Measurements from ENCODE around the gene WDR5B. TPM values are rescaled to one million over a fixed set of nuclear protein-coding genes. Genes with fewer than 3 reads are reported as not detected.
"Not testable (repeated sequence)": the region's sequence is repeated elsewhere in the genome, so short reads cannot be mapped to it uniquely, and the experiment has no call there.

The WDR5B gene
- total RNA-seq, 2 experiments from 2014 or later = 2.6 to 2.8 TPM

DNA sequence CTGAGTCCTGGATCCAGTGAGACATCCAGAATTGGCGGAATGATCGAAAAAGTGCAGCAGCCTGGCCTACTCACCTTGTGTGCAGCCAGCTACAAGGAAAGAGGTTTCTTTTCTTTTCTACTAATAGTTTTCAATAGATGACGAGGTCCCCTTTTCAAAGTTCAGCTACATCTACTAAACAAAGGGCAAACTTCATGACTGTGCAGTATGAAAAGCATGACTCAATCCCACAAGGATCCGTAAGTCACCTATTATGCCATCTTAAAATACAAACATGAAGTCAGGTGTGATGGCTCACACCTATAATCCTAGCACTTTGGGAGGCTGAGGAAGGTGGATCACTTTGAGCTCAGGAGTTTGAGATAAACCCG is 49.5 kb downstream of the WDR5B start:
- peak overlapping the region; percentile 78 for H3K27ac Mint-ChIP-seq
- H3K27me3 Mint-ChIP-seq = no peaks in the 10 kb centered on the region
- H3K36me3 Mint-ChIP-seq (ENCODE audit: low read depth) = peaks cover 57% of the 10 kb centered on the region
- intact Hi-C loops (cut with DNase I, micrococcal nuclease) = loop anchor here (5.0 kb wide), 2 partner anchors 264 to 819 kb away; partner anchors contain the start of gene POLQ (in 1 of the 2)
- no peaks in the 10 kb centered on the region for H3K9me3 Mint-ChIP-seq (ENCODE audit: low read depth)
- CTCF ChIA-PET = interaction anchor here (1.4 to 1.8 kb wide), 3 partner anchors 12 to 265 kb away, joined by 3 to 5 read pairs (median 4); partner anchors contain the start of gene FAM162A
- DNase-seq = no peak
- H3K4me1 Mint-ChIP-seq = peaks cover 34% of the 10 kb centered on the region
- ATAC-seq = peak; percentile 21
- POLR2A ChIA-PET = interaction anchor here (0.6 kb wide), 1 partner anchor 478 kb away, joined by 4 read pairs; no protein-coding TSS in a partner anchor
- no peak overlapping the region for H3K4me3 Mint-ChIP-seq

DNA sequence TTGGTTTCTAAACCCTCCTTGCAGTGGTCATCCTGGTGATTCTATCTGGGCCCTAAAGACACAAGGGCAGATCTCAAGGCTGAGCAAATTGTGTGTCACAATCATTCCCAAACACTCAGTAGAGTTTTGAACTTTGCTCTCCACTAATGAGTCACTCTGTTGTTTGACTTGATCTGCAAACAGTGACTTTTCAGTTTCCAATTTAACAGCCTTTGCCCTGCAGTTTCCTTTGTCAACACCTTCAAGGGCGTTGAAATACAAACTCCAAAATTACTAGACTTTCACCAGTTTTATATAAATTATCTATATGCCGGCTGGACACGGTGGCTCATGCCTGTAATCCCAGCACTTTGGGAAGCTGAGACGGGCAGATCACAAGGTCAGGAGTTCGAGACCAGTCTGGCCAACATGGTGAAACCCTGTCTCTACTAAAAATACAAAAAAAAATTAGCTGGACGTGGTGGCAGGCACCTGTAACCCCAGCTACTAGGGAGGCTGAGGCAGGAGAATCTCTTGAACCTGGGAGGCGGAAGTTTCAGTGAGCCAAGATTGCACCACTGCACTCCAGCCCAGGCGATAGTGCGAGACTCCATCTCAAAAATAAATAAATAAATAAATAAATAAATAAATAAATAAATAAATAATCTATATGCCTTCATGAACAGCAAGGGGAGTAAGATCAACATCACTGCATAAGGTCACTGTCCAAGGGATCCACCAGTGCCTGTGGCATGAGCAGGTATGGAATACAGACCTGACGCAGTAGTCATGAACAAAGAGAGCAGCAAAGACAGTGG is 50.1 kb downstream of the WDR5B start:
- H3K9me3 Mint-ChIP-seq (ENCODE audit: low read depth); H3K27me3 Mint-ChIP-seq; H3K4me3 Mint-ChIP-seq: not testable (repeated sequence)
- peak; percentile 32 for DNase-seq
- ChIA-PET POLR2A (interaction anchor here (0.6 kb wide), 1 partner anchor 477 kb away, joined by 4 read pairs; no protein-coding TSS in a partner anchor), CTCF (interaction anchor here (0.8 to 1.9 kb wide), 5 partner anchors 13 to 815 kb away, joined by 3 to 6 read pairs (median 4); partner anchors contain the start of gene FAM162A)
- H3K36me3 Mint-ChIP-seq (ENCODE audit: low read depth) = peaks cover 55% of the 10 kb centered on the region
- intact Hi-C loops (cut with DNase I, micrococcal nuclease) = loop anchor here (1.0 to 5.0 kb wide), 5 partner anchors 19 to 818 kb away; partner anchors contain the start of genes FAM162A (in 1 of the 2) and POLQ (in 1 of the 2)
- H3K4me1 Mint-ChIP-seq = peaks cover 34% of the 10 kb centered on the region
- peak; percentile 93 for ATAC-seq
- peak overlapping the region; percentile 93 for H3K27ac Mint-ChIP-seq

DNA sequence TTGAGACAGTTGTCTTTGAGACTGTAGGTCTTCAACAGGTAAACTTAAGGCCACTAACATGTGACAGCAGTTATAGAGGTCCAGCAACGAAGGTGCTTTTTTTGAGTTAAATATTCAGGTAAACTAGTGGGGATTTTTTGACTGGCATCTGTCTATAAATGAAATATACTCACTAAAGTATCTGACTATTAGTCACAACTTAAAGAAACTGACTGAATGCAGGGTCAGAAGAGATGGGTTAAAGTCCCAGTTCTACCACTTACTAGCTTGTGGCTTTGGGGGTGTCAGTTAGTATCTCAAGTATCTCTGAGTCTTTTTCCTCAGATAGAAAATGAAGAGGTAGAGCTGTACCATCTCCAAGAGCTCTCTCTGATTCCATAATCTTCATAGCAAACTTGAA is 50.8 kb downstream of the WDR5B start:
- ATAC-seq = peak; percentile 73
- no peaks in the 10 kb centered on the region for H3K27me3 Mint-ChIP-seq
- H3K36me3 Mint-ChIP-seq (ENCODE audit: low read depth) = peaks cover 58% of the 10 kb centered on the region
- no peak overlapping the region for H3K4me3 Mint-ChIP-seq
- H3K27ac Mint-ChIP-seq = peak overlapping the region; percentile 93
- intact Hi-C loops (cut with DNase I, micrococcal nuclease) = loop anchor here (1.0 to 5.0 kb wide), 5 partner anchors 20 to 818 kb away; partner anchors contain the start of genes FAM162A (in 1 of the 2) and POLQ (in 1 of the 2)
- CTCF ChIA-PET = interaction anchor here (0.7 to 1.9 kb wide), 5 partner anchors 10 to 815 kb away, joined by 3 to 6 read pairs (median 3); no protein-coding TSS in a partner anchor
- POLR2A ChIA-PET = no interaction called here
- H3K4me1 Mint-ChIP-seq = peaks cover 34% of the 10 kb centered on the region
- no peaks in the 10 kb centered on the region for H3K9me3 Mint-ChIP-seq (ENCODE audit: low read depth)
- DNase-seq = no peak

DNA sequence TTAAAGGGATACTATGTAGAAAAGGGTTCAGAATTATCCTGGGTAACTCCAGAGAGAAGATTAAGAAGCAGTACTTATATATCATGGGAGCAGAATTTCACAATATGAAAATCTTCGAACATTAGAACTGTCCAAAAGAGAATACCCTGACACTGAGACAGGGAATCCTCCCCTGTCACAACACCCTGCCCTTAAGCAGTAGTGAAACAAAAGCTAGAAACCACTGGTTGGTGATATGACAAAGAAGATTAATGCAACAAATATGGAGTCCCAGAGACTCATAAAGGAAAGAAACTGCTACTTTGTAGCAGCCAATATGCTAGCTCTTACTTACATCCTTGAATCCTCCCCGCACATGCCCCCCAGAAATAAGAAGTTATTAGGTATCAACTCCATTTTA is 51.4 kb downstream of the WDR5B start:
- ChIA-PET POLR2A (no interaction called here), CTCF (interaction anchor here (0.7 to 1.9 kb wide), 4 partner anchors 9 to 314 kb away, joined by 3 to 6 read pairs (median 4); no protein-coding TSS in a partner anchor)
- peak overlapping the region; percentile 93 for H3K27ac Mint-ChIP-seq
- H3K4me3 Mint-ChIP-seq = no peak overlapping the region
- H3K27me3 Mint-ChIP-seq = no peaks in the 10 kb centered on the region
- DNase-seq (no peak), ATAC-seq (no peak)
- H3K36me3 Mint-ChIP-seq (ENCODE audit: low read depth) = peaks cover 55% of the 10 kb centered on the region
- H3K9me3 Mint-ChIP-seq (ENCODE audit: low read depth) = no peaks in the 10 kb centered on the region
- H3K4me1 Mint-ChIP-seq = peaks cover 34% of the 10 kb centered on the region
- intact Hi-C loops (cut with DNase I, micrococcal nuclease) = loop anchor here in 1 of 2 experiments (2.0 kb wide), 1 partner anchor 20 kb away; the partner anchor contains the start of gene FAM162A

Other genes with a start within 250 kb of the WDR5B start
- under 1 TPM; 0.05 TPM for gene CASR, start 232.4 kb downstream of the WDR5B start, total RNA-seq
- not detected for gene CSTA, start 90.8 kb downstream of the WDR5B start, total RNA-seq
- gene MIX23, start 32.8 kb downstream of the WDR5B start, total RNA-seq = 100 to 1,000 TPM; 148 to 250 TPM
- gene FAM162A, start 31.9 kb downstream of the WDR5B start, total RNA-seq = 100 to 1,000 TPM; 163 to 181 TPM
- gene KPNA1, start 98.9 kb upstream of the WDR5B start, total RNA-seq = 10 to 100 TPM; 37.5 to 42.6 TPM
- 10 to 100 TPM; 39.9 to 46.0 TPM for gene PARP9, start 148.2 kb upstream of the WDR5B start, total RNA-seq
- 10 to 100 TPM; 42.0 to 52.0 TPM for gene DTX3L, start 148.3 kb upstream of the WDR5B start, total RNA-seq
- gene PARP15, start 161.6 kb upstream of the WDR5B start, total RNA-seq = 1 to 10 TPM; 7.8 to 8.7 TPM